ENCODE measurements around the gene PCYOX1L.
"Not testable (repeated sequence)": the region's sequence is repeated elsewhere in the genome, so short reads cannot be mapped to it uniquely, and the experiment has no call there.

DNA sequence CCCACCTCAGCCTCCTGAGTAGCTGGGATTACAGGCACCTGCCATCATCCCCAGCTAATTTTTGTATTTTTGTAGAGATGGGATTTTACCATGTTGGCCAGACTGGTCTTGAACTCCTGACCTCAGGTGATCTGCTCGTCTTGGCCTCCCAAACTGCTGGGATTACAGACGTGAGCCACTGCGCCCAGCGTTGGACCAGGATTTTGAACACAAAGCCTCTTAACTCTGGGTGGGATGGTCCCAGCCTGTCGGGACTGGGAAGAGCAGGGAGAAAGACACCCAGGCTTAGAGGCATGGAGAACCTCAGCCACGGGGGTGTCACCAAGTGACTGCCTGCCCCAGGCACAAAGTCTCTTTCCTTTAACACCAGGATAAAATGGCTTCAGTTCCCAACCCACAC, 33.2 kb downstream of the PCYOX1L start:
- TF ChIP-seq POLR2A, EP300 (IDR thresholded peaks at IDR 0.05): not testable (repeated sequence)
- TF ChIP-seq, protein P1, sequence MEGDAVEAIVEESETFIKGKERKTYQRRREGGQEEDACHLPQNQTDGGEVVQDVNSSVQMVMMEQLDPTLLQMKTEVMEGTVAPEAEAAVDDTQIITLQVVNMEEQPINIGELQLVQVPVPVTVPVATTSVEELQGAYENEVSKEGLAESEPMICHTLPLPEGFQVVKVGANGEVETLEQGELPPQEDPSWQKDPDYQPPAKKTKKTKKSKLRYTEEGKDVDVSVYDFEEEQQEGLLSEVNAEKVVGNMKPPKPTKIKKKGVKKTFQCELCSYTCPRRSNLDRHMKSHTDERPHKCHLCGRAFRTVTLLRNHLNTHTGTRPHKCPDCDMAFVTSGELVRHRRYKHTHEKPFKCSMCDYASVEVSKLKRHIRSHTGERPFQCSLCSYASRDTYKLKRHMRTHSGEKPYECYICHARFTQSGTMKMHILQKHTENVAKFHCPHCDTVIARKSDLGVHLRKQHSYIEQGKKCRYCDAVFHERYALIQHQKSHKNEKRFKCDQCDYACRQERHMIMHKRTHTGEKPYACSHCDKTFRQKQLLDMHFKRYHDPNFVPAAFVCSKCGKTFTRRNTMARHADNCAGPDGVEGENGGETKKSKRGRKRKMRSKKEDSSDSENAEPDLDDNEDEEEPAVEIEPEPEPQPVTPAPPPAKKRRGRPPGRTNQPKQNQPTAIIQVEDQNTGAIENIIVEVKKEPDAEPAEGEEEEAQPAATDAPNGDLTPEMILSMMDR (IDR thresholded peaks at IDR 0.05), result not testable (repeated sequence)

Measured in stomach (tissue), 4 donors.